Astrocyte of the spinal cord (primary cell): ENCODE data around the gene TTLL11.

Source experiments
- DNase-seq: peaks from one replicate; pipeline ENCODE4 v3.0.0; 2011; ENCODE audit warnings: low read depth, low spot score
- H3K4me3 ChIP-seq: 2 replicates; pipeline ENCODE4 v1.5.1; 2011; ENCODE audit warnings: low read depth, mild to moderate bottlenecking, low read length, moderate library complexity
- CTCF ChIP-seq: IDR thresholded peaks from 2 replicates; pipeline ENCODE4 v1.5.1; 2012; ENCODE audit warnings: low read depth, mild to moderate bottlenecking, low read length, inconsistent platforms
- in situ Hi-C: cut with HindIII; loops from 2 replicates; pipeline ENCODE4 v1.10.0; 2017; ENCODE audit warnings: low sequenced_read_pairs

Gene TTLL11

GRCh38 chr9:121783521-121784507 is 309.3 kb downstream of the TTLL11 start:
- in situ Hi-C loops, result no loop called here
- H3K4me3 ChIP-seq, result no peak overlapping the region
- DNase-seq, result no peak
- no peak for TF ChIP-seq CTCF

GRCh38 chr9:121783111-121783510 is 310.0 kb downstream of the TTLL11 start:
- TF ChIP-seq CTCF, result no peak
- in situ Hi-C loops, result no loop called here
- DNase-seq, result no peak
- no peak overlapping the region for H3K4me3 ChIP-seq

- no peak for DNase-seq
- TF ChIP-seq CTCF, result no peak
- in situ Hi-C loops, result no loop called here
Measured at GRCh38 chr9:121782514-121783110, 310.5 kb downstream of the TTLL11 start.

GRCh38 chr9:121781701-121782464 is 311.2 kb downstream of the TTLL11 start:
- in situ Hi-C loops, result no loop called here
- TF ChIP-seq CTCF, result no peak
- no peak overlapping the region for H3K4me3 ChIP-seq
- DNase-seq, result no peak

More at GRCh38 chr9:121782514-121783110, 310.5 kb downstream of the TTLL11 start:
- H3K4me3 ChIP-seq, result no peak overlapping the region

- in situ Hi-C loops, result no loop called here
Measured at GRCh38 chr9:121781145-121781548, 312.0 kb downstream of the TTLL11 start.

More at GRCh38 chr9:121781145-121781548, 312.0 kb downstream of the TTLL11 start:
- DNase-seq, result no peak
- no peak for TF ChIP-seq CTCF
- no peak overlapping the region for H3K4me3 ChIP-seq
